Measurements from ENCODE around the gene TFF2.

GRCh38 chr21:42346441-42346840, 4.4 kb downstream of the TFF2 start:
- TF ChIP-seq ZFP30 (CRISPR knock-in tag; IDR thresholded peaks at IDR 0.05) (no peak), ZFP3 (CRISPR knock-in tag; IDR thresholded peaks at IDR 0.05) (no peak), PATZ1 (CRISPR knock-in tag; IDR thresholded peaks at IDR 0.05; ENCODE audit: borderline replicate concordance) (no peak), TOX (CRISPR knock-in tag; IDR thresholded peaks at IDR 0.05; ENCODE audit: borderline replicate concordance) (no peak), RARB (CRISPR knock-in tag; IDR thresholded peaks at IDR 0.05) (no peak), GLIS3 (CRISPR knock-in tag; IDR thresholded peaks at IDR 0.05) (no peak), ARNTL (CRISPR knock-in tag; IDR thresholded peaks at IDR 0.05; ENCODE audit: borderline replicate concordance, low read depth) (no peak), ZNF70 (CRISPR knock-in tag; IDR thresholded peaks at IDR 0.05) (no peak), ZNF565 (CRISPR knock-in tag; conservative IDR thresholded peaks at IDR 0.05; ENCODE audit: low read depth) (no peak)

Data from SK-N-SH treated with all-trans-retinoic acid at 6 μM for 48 hours (cell line).